Vagina (tissue), 2 donors: ENCODE data around the gene NDUFAF5.

ENCODE experiments used
- CTCF ChIP-seq, 3 experiments: fragments of 450-650 bp in 2 of 3; fragments of 200-600 bp in 1 of 3; sonication (generic) in 1 of 3; IDR thresholded peaks; one replicate each; pipeline ENCODE4 v1.5.1; 2017 to 2019; ENCODE audit warnings: antibody characterized with exemption in 3 of 3, mild to moderate bottlenecking in 2 of 3, moderate library complexity in 2 of 3
- POLR2AphosphoS5 ChIP-seq, 2 donors: sonication (generic); formaldehyde crosslinking; IDR thresholded peaks; one replicate each; pipeline ENCODE4 v1.9.0; 2017; ENCODE audit warnings: antibody characterized with exemption in 2 of 2, mild to moderate bottlenecking in 2 of 2, low read depth in 1 of 2; ENCODE audit not compliant: insufficient read depth in 1 of 2

- TF ChIP-seq CTCF (IDR thresholded peaks at IDR 0.05) (no peak), POLR2AphosphoS5 (IDR thresholded peaks at IDR 0.05; ENCODE audit: insufficient read depth in 1 of 2, low read depth in 1 of 2) (no peak)
These were observed 85.4 kb downstream of the NDUFAF5 start for GRCh38 chr20:13870170-13870748.
